ENCODE data around the gene RAB5A. TPM values are rescaled to one million over a fixed set of nuclear protein-coding genes. Genes with fewer than 3 reads are reported as not detected.

RAB5A gene
- total RNA-seq, 1 donor, result 69.1 TPM

- DNase-seq (ENCODE audit: insufficient read length, low spot score, missing footprints), result no peak
- no peak overlapping the region for H2AFZ ChIP-seq (ENCODE audit: low read length)
- H3K4me1 ChIP-seq (ENCODE audit: insufficient read depth, low read length), result no peaks in the 10 kb centered on the region
- TF ChIP-seq, protein P1, sequence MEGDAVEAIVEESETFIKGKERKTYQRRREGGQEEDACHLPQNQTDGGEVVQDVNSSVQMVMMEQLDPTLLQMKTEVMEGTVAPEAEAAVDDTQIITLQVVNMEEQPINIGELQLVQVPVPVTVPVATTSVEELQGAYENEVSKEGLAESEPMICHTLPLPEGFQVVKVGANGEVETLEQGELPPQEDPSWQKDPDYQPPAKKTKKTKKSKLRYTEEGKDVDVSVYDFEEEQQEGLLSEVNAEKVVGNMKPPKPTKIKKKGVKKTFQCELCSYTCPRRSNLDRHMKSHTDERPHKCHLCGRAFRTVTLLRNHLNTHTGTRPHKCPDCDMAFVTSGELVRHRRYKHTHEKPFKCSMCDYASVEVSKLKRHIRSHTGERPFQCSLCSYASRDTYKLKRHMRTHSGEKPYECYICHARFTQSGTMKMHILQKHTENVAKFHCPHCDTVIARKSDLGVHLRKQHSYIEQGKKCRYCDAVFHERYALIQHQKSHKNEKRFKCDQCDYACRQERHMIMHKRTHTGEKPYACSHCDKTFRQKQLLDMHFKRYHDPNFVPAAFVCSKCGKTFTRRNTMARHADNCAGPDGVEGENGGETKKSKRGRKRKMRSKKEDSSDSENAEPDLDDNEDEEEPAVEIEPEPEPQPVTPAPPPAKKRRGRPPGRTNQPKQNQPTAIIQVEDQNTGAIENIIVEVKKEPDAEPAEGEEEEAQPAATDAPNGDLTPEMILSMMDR (IDR thresholded peaks at IDR 0.05; ENCODE audit: extremely low read depth, low read depth, low read length), result no peak
- H3K4me3 ChIP-seq (ENCODE audit: insufficient read depth, low read length), result no peak overlapping the region
- H3K36me3 ChIP-seq (ENCODE audit: insufficient read depth, low read length), result peaks cover 4% of the 10 kb centered on the region
- no peaks in the 10 kb centered on the region for H3K9me3 ChIP-seq (ENCODE audit: low read depth, low read length)
- peaks cover 44% of the 10 kb centered on the region for H4K20me1 ChIP-seq (ENCODE audit: insufficient read depth, low read length)
- H3K79me2 ChIP-seq (ENCODE audit: insufficient read depth, low read length), result peaks cover 98% of the 10 kb centered on the region
- H3K27ac ChIP-seq (ENCODE audit: low read depth, low read length), result no peak overlapping the region
- no peaks in the 10 kb centered on the region for H3K27me3 ChIP-seq (ENCODE audit: insufficient read depth, low read length)
- H3K4me2 ChIP-seq (ENCODE audit: insufficient read depth, low read length), result no peak overlapping the region
These were observed 15.1 kb downstream of the RAB5A start for GRCh38 chr3:19961960-19962359.

- no peak overlapping the region for H2AFZ ChIP-seq (ENCODE audit: low read length)
- peaks cover 42% of the 10 kb centered on the region for H4K20me1 ChIP-seq (ENCODE audit: insufficient read depth, low read length)
These were observed 20.3 kb downstream of the RAB5A start for GRCh38 chr3:19967208-19967607.

DNA sequence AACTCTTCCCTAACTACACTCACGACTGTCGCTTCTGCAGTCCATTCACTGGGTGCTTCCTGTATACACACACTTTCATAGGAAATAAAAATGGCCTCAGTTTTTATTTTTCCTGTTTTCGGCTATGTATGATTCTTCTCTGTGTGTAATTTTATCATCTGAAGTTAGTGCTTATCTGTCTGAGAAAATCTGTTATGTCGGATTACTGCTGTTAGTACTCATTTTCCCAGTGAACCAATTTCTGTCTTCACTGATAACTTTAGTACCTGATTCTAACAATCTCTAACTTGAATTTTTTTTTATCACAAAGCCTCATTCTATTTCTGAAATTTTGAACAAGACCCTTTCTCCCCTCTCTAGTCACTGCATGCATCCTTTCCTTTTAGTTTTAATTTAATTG is 20.9 kb downstream of the RAB5A start:
- H3K4me1 ChIP-seq (ENCODE audit: insufficient read depth, low read length), result peaks cover 6% of the 10 kb centered on the region
- no peak overlapping the region for H2AFZ ChIP-seq (ENCODE audit: low read length)
- no peaks in the 10 kb centered on the region for H3K27me3 ChIP-seq (ENCODE audit: insufficient read depth, low read length)
- no peaks in the 10 kb centered on the region for H3K36me3 ChIP-seq (ENCODE audit: insufficient read depth, low read length)
- H3K4me2 ChIP-seq (ENCODE audit: insufficient read depth, low read length), result no peak overlapping the region
- H3K27ac ChIP-seq (ENCODE audit: low read depth, low read length), result no peak overlapping the region
- TF ChIP-seq, protein P1 (IDR thresholded peaks at IDR 0.05; ENCODE audit: extremely low read depth, low read depth, low read length), result no peak
- H3K9me3 ChIP-seq (ENCODE audit: low read depth, low read length), result no peaks in the 10 kb centered on the region
- DNase-seq (ENCODE audit: insufficient read length, low spot score, missing footprints), result peak; percentile 6
- H4K20me1 ChIP-seq (ENCODE audit: insufficient read depth, low read length), result peaks cover 45% of the 10 kb centered on the region
- no peak overlapping the region for H3K4me3 ChIP-seq (ENCODE audit: insufficient read depth, low read length)
- H3K79me2 ChIP-seq (ENCODE audit: insufficient read depth, low read length), result peaks cover 96% of the 10 kb centered on the region

More at GRCh38 chr3:19967208-19967607, 20.3 kb downstream of the RAB5A start:
- Histone ChIP-seq H3K4me2 (ENCODE audit: insufficient read depth, low read length) (no peak overlapping the region), H3K27me3 (ENCODE audit: insufficient read depth, low read length) (no peaks in the 10 kb centered on the region), H3K4me1 (ENCODE audit: insufficient read depth, low read length) (peaks cover 6% of the 10 kb centered on the region), H3K36me3 (ENCODE audit: insufficient read depth, low read length) (no peaks in the 10 kb centered on the region), H3K4me3 (ENCODE audit: insufficient read depth, low read length) (no peak overlapping the region), H3K27ac (ENCODE audit: low read depth, low read length) (no peak overlapping the region), H3K79me2 (ENCODE audit: insufficient read depth, low read length) (peaks cover 96% of the 10 kb centered on the region), H3K9me3 (ENCODE audit: low read depth, low read length) (no peaks in the 10 kb centered on the region)
- no peak for DNase-seq (ENCODE audit: insufficient read length, low spot score, missing footprints)
- TF ChIP-seq, protein P1 (IDR thresholded peaks at IDR 0.05; ENCODE audit: extremely low read depth, low read depth, low read length), result no peak

DNA sequence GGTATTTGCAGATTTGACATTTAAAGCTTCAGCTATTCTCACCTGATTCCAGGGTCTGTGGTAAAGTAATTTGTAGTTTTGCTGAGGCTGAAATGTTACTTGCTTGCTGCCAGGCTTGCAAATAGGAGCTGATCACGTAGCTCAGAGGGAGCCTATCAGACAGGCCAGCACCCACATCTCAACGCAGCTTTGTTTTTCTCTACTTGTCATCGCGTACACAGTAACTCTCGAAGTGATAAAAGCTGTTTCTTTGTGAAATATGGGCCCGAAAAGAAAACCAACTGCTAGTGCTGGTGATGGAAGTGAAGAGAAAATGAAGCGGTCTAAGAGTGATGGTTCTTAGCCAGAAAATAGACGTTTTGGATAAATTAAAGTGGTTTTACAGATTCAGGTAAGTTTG is 23.4 kb downstream of the RAB5A start:
- Histone ChIP-seq H3K79me2 (ENCODE audit: insufficient read depth, low read length) (peaks cover 87% of the 10 kb centered on the region), H3K9me3 (ENCODE audit: low read depth, low read length) (no peaks in the 10 kb centered on the region), H3K4me3 (ENCODE audit: insufficient read depth, low read length) (no peak overlapping the region), H3K4me2 (ENCODE audit: insufficient read depth, low read length) (no peak overlapping the region), H3K4me1 (ENCODE audit: insufficient read depth, low read length) (peaks cover 6% of the 10 kb centered on the region), H4K20me1 (ENCODE audit: insufficient read depth, low read length) (peaks cover 51% of the 10 kb centered on the region), H3K36me3 (ENCODE audit: insufficient read depth, low read length) (peaks cover 8% of the 10 kb centered on the region), H3K27me3 (ENCODE audit: insufficient read depth, low read length) (no peaks in the 10 kb centered on the region), H2AFZ (ENCODE audit: low read length) (no peak overlapping the region), H3K27ac (ENCODE audit: low read depth, low read length) (no peak overlapping the region)
- no peak for DNase-seq (ENCODE audit: insufficient read length, low spot score, missing footprints)
- TF ChIP-seq, protein P1 (IDR thresholded peaks at IDR 0.05; ENCODE audit: extremely low read depth, low read depth, low read length), result no peak

Data from osteoblast (primary cell).